Left lobe of liver (tissue), 2 donors: ENCODE results near the gene TMEM271. TPM values are rescaled to one million over a fixed set of nuclear protein-coding genes. Genes with fewer than 3 reads are reported as not detected.
A peak's percentile ranks its signal among the peaks of the same experiment; 100 is the strongest.
"Not testable (repeated sequence)": the region's sequence is repeated elsewhere in the genome, so short reads cannot be mapped to it uniquely, and the experiment has no call there.

Source experiments
- ATAC-seq: fragments of 200-7000 bp; cut with Tn5 transposase; one replicate; pipeline ENCODE4 v1.9.1; 2020; ENCODE audit warnings: mild to moderate bottlenecking, moderate library complexity
- DNase-seq: peaks from one replicate; pipeline ENCODE4 v3.0.0-alpha.2; 2020; ENCODE audit warnings: low spot score
- total RNA-seq: library from RNA; stranded (reverse); gene quantifications from one replicate; pipeline ENCODE4 v1.2.1, GENCODE V29; 2021
- donor health status: DM: no; HTN: no; CAD: no; lungs with moderate emphysema.
- donor health status: DM: no; HTN: yes; CAD: no.

Gene TMEM271
- total RNA-seq, 1 donor from 2014 or later: not detected

GRCh38 chr4:610411-611261 lies 34.5 kb upstream of the TMEM271 start:
- peak; percentile 47 for DNase-seq
- ATAC-seq: peak; percentile 76

GRCh38 chr4:609400-610050 lies 33.4 kb upstream of the TMEM271 start:
- no peak for ATAC-seq
- peak; percentile 30 for DNase-seq

- ATAC-seq: no peak
Measured at GRCh38 chr4:608236-608635, 32.1 kb upstream of the TMEM271 start.

DNA sequence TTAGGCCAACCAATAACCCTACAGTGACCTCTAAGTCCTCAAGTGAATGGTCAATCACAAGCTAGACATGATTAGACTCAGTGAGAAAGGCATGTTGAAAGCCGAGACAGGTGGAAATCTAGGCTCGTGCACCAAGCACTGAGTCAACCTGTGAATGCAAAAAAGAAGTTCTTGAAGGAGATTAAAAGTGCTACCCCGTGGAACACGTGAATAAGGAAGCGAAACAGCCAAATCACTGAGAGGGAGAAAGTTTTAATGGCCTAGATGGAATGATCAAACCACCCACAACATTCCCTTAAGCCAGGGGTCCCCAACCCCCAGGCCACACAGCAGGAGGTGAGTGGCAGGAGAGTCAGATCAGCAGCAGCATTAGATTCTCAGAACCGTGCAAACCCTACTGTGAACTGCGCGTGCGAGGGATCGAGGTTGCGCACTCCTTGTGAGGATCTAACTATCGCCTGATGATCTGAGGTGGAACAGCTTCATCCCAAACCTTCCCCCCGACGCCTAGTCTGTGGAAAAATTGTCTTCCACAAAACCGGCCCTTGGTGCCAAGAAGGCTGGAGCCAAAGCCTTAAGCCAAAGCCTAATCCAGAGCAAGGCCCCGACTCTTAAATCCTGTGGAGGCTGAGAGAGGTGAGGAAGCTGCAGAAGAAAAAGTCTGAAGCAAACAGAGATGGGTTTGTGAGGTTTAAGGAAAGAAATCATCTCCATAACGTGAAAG lies 29.8 kb upstream of the TMEM271 start:
- DNase-seq: no peak
- no peak for ATAC-seq

More at GRCh38 chr4:608236-608635, 32.1 kb upstream of the TMEM271 start:
- no peak for DNase-seq

DNA sequence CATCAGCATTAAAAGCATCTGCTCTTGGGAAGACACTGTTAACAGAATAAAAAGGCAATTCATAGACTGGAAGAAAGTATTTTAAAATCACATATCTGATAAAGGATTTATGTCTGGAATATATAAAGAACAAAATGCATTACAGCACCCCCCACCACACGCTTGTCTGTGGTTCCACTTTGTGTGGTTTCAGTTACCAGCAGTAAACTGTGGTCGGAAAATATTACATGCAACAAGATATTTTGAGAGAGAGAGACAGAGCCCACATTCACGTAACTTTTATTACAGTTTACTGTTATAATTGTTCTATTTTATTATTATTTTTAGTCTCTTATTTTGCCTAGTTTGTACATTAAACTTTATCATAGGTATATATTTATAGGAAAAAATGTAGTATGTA lies 28.0 kb upstream of the TMEM271 start:
- ATAC-seq: no peak
- no peak for DNase-seq

GRCh38 chr4:602559-602942 lies 26.5 kb upstream of the TMEM271 start:
- no peak for DNase-seq
- no peak for ATAC-seq

DNA sequence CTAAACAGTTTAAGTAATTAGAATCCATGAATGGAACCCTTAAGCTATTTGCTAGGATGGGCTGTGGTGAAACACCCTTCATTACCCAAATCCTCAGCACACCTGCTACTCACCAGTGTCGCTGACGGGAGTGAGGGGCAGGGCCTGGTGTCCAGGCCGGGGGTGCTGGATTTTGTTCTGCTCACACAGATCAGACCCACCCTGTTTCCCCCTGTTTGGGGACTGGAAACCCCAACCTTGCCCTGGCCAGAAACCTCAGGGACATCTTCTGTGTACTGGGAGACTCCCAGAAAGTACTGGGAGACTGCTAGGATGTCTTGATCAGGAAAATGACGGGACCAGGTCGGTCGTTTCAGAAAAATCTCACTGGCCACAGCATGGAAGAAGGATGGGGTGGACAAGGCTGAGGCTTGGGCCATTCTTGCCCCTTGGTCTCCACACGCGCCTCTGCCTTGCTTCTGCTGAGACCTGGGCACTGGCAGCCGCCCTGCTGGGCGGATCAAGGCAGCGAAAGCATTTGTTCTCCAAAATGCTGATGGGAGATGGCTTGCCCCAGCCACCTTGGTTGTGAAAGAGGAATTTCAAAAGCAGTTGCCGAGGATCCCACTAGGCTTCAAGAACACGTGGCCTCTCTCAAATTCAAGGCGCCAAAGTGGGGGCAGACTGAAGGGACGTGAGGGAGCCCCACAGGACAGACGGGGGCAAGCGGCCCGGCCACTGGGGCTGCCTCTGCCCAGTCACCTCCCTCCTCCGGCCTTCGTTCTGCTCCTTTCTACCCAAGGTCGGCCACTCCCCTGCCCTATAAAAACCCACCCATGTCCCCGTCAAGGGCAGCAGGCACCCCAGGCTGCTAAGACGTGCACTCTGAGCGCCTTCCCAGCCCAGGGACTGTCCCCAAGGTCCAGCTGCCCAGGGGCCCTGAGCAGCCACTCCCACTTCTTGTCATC lies 25.8 kb upstream of the TMEM271 start:
- DNase-seq (no peak), ATAC-seq (no peak)

DNA sequence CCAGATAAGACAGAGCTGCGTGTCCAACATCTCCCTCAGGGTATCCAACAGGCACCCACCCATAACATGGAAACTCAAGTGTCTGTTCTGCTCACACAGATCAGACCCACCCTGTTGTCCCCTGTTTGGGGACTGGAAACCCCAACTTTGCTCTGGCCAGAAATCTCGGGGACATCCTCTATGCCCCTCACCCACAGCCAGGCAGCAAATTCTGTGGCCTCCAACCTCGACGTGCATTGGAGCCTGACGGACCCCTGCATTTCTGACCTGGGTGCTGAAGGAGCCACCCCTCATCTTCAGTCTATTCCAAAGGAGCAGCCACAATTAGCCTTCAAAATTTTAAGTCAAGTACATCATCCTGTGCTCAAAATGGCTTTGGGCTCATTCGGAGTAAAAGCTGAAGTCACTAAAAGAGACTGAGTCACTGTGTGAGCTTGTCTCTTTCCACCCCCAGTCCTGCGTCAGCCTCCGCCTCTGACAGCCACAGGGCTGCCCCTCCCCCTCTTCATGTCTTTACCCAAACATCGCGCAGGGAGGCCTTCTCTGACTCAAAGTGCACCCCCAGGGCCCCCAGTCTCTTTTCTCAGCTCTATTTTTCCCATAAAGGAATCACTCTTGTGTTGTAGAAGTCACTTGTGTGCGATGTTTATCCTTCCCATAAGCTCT lies 24.9 kb upstream of the TMEM271 start:
- no peak for DNase-seq
- no peak for ATAC-seq

DNA sequence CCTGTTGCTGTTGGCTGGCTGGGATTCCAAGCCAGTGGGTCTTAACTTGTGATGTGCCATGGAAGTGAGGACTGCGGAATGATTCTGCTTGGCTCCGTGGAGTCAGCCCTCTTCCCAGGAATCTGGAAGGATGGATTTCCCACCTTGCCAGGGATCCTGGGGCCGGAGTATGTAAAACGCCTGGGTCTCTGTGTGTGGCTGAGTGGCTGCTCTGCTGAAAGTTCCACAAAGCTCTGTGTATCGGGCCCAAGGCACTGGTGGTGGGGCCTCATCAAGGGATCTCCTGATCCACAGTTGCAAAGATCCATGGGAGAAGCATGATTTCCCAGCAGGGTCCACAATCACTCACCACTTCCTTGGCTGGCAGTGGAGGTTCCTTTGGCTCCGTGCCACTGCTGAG lies 24.1 kb upstream of the TMEM271 start:
- no peak for ATAC-seq
- DNase-seq: no peak

DNA sequence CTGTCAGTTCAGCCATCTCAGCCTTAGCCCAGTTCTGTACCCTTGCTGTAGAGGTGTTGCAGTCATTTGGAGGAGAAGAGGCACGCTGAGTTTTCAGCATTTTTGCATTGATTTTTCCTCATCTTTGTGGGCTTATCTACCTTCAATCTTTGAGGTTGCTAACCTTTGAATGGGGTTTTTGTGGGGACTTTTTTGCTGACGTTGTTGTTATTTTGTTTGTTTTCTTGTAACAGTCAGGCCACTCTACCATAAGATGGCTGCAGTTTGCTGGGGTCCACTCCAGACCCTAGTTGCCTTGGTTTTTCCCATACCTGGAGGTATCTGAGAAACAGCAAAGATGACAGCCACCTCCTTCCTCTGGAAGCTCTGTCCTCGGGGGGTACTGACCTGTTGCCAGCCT lies 22.8 kb upstream of the TMEM271 start:
- ATAC-seq (no peak), DNase-seq (no peak)

GRCh38 chr4:592825-593520 lies 16.9 kb upstream of the TMEM271 start:
- no peak for ATAC-seq
- DNase-seq: no peak

- DNase-seq, ATAC-seq: not testable (repeated sequence)
Measured at GRCh38 chr4:592178-592577, 16.1 kb upstream of the TMEM271 start.

DNA sequence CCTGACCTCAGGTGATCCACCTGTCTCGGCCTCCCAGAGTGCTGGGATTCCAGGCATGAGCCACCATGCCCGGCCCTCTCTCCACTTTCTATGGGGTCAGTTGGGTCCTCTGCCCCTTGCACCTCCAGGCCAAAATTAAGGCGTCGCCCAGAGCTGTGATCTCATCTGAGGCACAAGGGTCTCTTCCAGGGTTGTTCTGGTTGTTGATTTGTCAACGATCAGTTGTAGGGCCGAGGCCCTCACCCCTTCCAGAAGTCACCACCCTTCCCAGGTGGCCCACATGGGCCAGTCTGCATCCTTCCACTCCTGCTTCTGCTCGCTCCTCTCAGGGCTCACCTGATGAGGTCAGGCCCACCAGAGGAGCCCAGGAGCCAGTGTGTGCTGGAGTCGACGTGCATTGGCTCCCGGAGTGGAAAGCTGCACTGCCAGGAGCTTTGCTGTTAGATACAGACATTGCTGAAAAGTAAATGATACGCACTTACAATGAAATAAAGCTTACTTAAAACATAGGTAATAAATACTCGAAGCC lies 14.3 kb upstream of the TMEM271 start:
- no peak for DNase-seq
- ATAC-seq: no peak

DNA sequence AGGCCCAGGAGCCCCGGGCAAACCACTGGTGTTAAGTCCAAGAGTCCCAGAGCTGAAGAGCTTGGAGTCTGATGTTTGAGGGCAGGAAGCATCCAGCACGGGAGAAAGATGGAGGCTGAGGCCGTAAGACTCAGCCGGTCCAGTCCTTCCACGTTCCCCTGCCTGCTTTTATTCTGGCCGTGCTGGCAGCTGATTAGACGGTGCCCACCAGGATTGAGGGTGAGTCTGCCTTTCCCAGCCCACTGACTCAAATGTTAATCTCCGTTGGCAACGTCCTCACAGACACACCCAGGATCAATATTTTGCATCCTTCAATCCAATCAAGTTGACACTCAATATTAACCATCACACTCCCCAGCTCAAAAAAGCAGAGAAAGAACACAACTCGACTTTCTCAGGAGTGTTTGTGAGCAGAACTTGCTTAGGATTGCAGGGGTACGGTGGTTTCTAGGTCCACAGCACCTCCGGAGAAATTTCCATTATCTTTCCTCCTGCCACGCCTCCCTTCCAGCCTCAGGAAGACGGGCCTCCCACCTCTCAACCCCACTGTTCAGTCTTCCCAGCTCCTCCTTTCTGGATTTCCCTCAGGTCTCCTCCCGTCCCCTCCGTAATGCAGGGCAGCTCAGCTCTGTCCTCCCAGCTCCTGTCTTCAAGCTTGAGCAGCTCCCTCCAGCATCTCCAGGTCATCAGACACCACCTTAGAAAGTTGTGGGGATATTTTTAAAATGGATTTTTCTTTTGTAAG lies 13.3 kb upstream of the TMEM271 start:
- no peak for ATAC-seq
- DNase-seq: peak; percentile 23

GRCh38 chr4:588351-588849 lies 12.3 kb upstream of the TMEM271 start:
- no peak for DNase-seq
- no peak for ATAC-seq

DNA sequence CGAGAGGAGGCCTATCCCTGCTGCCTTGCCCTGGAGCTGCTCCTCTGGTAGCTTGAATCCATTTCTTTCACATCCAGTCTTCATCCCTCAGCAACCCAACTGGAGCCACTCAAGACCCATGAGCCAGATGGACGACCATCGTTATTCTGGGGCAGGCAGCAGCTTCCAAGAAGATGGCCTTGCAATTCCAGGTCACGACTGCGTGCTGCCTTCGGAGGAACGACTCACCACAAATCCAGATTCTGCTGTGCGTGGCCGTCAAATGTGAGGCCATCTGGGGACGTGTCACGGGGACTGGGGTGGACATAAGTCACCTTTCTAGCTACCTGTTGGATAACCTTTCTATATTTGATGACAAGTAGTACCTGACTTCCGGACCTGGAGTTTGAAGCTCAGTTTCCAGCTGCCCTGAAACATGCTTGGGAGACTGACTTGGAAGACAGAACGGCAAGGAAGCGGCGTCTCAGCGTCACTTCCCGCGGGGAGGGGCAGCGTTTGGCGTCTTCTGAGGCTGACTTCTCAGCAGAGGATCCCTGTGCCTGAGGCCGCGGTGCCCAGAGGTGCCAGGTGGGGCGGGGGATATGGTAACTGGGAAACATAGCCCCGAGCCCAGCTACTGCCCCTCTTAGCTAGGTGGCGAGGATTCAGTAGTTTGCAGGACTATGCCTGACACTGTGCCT lies 11.7 kb upstream of the TMEM271 start:
- no peak for ATAC-seq
- peak; percentile 33 for DNase-seq

GRCh38 chr4:583820-584219 lies 7.7 kb upstream of the TMEM271 start:
- ATAC-seq (no peak), DNase-seq (no peak)
